Daoy (cell line): ENCODE data around the gene PTPRN2. TPM values are rescaled to one million over a fixed set of nuclear protein-coding genes. Genes with fewer than 3 reads are reported as not detected.

ENCODE experiments used
- DNase-seq: peaks from one replicate; pipeline ENCODE4 v3.0.0-alpha.2; 2015; ENCODE audit warnings: low read depth
- total RNA-seq: library from RNA; depleted of rRNA; stranded (reverse); fragments of >200 nt; shearing (Covaris generic); gene quantifications from 2 replicates; pipeline ENCODE4 v1.2.3, GENCODE V29; 2014

The PTPRN2 gene
- total RNA-seq, 1 experiment from 2014 or later = 8.3 TPM

GRCh38 chr7:158117341-158118222 is 470.0 kb downstream of the PTPRN2 start:
- no peak for DNase-seq

GRCh38 chr7:158116235-158116634 is 471.4 kb downstream of the PTPRN2 start:
- DNase-seq = no peak

DNA sequence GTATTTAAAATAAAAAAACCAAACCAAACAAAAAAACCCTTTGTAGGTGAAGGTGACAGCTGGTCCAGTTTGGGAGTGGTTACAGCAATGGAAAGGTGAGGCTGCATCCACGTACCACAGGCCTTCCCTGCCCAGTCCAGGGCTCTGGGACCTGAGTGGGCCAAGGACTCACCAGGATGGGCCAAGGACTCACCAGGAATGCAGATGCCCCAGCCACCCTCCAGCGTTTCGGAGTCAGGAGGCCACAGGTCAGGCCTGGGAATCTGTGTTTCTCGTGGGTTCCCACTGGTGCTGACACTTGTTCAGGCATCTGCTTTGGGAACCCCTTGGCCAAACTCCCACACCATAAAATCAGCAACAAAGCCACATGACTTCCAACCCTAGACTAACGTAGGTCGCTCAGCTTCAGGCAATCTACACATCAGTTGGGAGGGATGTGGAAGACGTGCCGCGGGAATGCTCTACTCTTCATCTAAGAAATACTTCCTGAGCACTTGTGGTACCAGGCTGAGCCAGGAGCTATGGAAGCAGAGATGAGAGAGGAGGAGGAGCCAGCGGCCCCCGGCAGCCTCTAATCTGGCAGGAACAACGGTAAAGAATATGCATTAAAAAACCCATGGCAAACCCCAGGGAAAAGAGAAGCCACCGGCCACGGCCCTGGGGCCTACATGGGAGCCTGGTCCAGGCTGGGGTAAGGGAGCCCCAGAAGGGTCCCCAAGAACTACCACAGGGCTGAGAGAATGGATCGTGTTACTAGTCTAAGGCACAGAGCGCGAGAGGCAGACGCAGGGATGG is 473.4 kb downstream of the PTPRN2 start:
- DNase-seq = no peak

DNA sequence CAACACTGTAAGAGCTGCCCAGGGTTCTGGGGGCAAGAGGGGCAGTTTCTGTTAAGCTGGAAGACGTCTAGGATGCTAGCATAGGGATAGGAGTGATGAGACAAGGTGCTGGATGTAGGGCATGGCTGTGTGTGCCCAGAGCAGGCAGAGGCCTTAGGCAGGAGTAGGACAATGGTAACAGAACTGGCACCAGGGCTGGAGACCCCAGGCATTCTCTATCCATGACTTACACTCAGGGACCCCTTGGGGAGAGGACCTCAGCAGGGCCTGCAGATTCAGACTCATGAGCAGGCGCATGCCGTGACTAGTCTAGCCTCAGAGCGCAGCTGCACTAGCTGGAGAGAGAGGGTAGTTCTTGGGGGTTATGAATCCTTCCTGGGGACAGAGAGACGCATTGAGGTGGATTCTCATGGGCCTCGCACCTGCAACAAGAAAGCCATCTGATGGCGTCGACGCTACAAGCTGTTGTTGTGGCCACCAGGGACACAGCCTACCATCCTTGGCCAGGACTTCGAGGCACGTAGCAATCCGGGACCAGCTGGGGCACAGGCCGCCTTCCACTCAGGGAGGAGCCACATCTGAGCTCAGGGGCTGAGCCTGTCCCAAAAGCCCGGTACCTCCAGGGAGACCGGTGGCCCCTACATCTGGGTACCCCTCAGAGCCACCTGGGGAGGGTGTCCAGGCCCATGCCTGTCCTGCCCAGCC is 474.1 kb downstream of the PTPRN2 start:
- DNase-seq = no peak

- no peak for DNase-seq
Observed at GRCh38 chr7:158112571-158113320, 474.9 kb downstream of the PTPRN2 start.

GRCh38 chr7:158111906-158112570 is 475.6 kb downstream of the PTPRN2 start:
- no peak for DNase-seq

- DNase-seq = no peak
Observed at GRCh38 chr7:158111049-158111751, 476.4 kb downstream of the PTPRN2 start.

DNA sequence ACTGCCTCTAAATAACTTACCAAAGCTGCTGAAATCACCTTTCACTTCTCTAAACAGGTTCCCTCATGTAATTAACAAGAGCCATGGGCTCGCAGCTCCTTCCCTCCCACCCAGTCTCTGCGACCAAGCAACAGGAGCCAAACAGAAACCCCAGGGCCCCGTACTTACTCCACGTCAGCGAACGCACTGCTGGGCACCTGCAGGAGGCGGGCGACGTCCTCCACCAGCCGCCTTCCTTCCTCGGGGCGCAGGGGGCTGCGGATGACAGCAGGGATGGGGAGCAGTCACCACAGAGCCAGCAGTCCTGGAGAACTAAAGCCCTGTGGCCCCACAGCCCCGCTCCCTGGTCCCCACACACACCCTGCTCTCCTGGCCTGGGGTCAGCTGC is 477.0 kb downstream of the PTPRN2 start:
- DNase-seq = no peak

DNA sequence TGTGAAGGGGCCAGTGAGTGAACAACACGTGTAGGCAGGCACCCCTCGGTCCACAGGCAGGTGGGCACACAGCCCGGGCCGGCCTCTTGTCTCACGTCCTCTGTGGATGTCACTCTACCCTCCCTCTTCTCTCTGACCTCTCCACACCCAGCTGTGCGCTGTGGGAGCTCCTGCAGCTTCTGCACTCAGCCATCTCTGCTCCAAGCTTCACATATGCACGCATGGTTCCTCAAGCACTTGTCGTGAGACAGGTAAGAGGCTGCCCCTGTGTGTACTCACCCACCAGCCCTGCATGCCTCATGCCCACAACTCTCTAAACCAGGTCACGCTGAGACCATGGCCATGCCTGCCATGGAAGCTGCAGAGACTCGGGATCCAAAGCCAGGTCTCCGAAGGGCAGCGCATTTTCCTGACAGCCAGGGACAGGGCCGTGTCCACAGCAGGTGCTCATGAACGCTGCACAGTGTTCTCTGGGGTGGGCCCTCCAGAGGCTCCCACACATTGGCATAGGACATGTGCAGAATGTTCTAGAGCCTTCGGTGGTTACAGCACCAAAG is 477.5 kb downstream of the PTPRN2 start:
- DNase-seq = no peak

DNA sequence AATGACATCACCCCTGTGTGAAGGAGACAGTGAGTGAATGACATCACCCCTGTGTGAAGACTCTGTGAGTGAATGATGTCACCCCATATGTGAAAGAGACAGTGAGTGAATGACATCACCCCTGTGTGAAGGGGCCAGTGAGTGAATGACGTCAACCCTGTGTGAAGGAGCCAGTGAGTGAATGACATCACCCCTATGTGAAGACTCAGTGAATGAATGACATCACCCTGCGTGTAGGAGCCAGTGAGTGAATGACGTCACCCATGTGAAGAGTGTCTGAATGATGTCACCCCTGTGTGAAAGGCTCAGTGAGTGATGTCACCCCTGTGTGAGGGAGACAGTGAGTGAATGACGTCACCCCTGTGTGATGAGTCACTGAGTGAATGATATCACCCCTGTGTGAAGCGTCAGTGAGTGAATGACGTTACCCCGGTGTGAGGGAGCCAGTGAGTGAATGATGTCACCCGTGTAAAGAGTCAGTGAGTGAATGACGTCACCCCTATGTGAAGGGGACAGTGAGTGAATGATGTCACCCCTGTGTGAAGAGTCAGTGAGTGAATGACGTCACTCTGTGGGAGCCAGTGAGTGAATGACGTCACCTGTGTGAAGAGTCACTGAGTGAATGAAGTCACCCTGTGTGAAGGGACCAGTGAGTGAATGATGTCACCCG is 478.1 kb downstream of the PTPRN2 start:
- DNase-seq = no peak

DNA sequence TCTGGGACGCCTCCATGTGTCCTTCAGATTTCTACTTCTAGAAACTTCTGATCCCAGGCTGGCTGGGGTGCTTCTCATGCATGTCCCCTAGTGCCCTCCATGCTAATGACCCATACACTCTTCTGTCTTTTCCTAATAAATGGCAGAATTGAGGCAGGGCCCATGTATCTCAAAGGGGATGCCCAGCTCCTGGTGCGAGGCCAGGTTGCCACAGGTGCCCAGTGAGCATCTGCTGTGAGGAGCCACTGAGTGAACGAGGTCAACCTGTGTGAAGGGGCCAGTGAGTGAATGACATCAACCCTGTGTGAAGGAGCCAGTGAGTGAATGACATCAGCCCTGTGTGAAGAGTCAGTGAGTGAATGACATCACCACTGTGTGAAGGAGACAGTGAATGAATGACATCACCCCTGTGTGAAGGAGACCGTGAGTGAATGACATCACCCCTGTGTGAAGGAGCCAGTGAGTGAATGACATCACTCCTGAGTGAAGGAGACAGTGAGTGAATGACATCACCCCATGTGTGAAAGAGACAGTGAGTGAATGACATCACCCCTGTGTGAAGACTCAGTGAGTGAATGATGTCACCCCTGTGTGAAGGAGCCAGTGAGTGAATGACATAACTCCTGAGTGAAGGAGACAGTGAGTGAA is 478.9 kb downstream of the PTPRN2 start:
- no peak for DNase-seq

DNA sequence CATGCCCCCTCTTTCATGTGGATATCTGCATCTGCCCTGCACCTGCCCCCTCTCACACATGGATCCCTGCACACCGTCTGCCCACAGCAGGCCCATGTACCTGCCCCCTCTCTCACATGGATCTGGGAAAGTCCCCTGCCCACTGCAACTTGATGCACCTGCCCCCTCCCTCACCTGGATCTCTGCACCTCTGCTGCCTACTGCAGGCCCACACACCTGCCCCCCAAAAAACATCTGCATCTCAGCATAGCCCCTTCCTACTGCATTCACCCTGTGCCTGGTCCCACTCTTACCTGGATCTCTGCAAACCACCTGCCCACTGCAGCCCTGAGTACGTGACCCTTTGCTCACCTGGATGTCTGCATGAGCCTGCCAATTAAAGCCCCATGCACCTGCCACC is 479.8 kb downstream of the PTPRN2 start:
- DNase-seq = no peak

- DNase-seq = no peak
Observed at GRCh38 chr7:158106272-158106671, 481.4 kb downstream of the PTPRN2 start.

DNA sequence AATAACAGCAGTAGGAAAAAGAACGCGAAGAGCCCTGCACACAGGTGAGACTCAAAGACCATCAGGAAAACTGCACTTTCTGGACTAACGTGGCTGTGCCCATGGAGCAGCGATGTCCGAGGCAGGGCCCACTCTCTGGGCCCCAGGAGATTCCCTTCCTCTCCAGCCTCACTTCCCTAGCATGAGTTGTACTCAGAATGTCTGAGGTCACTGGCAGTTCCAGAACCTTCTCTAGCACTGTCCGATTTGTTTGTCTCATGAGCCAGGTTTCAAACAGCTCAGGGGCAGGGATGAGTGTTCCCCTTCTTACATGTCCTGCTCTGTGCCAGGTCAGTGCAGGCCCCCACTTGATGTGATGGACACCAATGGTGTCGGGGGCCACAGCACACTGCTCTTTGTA is 484.2 kb downstream of the PTPRN2 start:
- no peak for DNase-seq

DNA sequence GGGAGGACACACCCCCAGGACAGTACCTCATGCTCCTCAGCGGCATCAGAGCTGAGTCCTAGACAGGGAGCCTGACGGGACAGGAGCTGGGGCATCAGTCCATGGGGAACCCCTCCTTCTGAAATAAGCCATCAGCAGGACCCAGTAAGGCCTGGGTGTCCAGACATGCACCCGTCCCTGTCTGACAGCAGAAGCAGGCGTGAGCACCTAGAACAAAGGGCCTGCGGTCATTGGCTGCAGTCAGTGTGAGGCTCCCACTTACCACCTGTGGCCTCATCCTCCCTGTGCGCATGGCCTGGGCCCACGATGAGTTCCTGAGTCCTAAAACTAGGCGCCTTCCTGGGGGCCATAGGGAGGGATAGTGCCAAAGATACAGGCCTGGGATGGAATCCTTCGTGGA is 484.7 kb downstream of the PTPRN2 start:
- no peak for DNase-seq

DNA sequence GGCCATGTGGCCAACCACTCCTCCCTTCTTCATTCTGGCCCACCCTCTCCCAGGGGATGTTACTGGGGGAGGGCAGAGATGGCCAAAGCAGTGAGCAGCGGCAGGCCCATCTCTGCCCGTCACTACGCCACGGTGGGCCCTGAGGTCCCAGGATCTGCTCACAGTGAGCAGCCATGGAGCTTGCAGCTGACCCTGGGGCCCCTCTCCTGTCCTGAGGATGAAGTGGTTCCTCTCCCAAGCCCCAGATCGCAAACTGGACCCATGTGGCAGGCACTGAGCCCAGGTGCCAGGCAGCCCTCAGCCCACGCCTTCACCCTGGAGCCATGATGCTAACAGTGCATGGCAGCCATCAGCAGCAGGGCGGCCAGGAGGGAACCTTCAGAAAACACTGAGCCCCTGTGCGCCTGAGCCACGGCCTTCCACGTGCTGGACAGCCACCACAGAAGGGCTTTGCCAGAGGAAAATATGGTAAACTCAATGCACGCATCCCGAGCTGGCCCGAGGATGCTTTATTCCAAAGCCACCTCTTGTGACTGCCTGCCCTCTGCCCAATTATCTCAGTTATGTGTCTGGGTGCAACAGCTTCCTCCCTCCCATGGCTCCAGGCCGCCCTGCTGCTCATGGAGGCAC is 485.7 kb downstream of the PTPRN2 start:
- DNase-seq = no peak

GRCh38 chr7:158098125-158099030 is 489.2 kb downstream of the PTPRN2 start:
- DNase-seq = no peak
